Fibroblast of skin of right biceps (primary cell): ENCODE data around the gene PTPRE.

ENCODE experiments used
- DNase-seq: peaks from one replicate; pipeline ENCODE4 v3.0.0-alpha.2; 2013

PTPRE gene

DNA sequence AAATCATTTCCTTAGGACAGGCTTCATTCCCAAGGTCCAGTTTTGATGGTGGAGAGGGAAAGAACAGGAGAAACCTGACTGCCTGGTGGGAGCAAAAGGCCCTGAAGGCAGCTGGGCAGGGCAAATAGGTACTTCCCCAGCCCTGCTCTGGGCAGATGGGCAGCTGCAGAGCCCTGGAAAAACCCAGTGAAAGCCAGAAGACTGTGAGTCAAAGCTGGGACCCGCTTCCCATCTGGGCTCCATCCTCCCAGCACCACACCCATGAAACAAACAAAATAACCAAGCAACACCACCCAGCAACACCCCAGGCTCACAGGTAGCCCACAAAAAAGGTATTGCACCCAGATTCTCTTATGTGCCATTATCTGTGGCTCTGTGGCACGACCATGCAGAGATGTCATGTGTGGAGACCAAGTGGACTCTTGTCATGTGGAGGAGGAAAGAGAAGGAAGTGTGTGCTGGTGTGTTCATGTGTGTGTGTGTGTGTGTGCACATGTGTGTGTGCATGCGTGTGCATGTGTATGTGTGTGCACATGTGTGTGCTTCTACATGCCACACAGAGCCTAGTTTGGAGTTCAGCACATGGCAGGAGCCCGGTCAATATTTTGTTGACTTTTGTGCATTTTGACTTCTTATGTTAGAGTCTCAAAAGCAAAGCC, 24.0 kb upstream of the PTPRE start:
- no peak for DNase-seq

DNA sequence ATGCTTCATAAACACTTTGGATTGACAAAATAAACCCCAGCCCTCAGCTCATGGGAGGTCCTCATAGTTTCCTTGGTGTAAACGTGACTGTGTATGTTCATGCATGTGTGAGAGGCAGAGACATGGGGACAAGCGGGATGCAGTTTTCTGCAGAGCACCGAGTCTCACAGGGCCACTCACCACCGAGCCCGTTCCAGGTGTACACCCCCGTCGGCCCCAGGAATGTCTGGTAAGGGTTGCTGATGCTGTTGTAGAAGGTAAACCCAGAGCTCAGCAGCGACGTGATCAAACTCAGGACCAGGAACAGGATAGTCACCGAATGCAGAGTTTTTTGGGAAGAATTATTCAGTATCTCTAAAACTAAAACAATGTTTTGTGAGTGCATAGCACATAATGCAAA, 23.4 kb upstream of the PTPRE start:
- no peak for DNase-seq

DNA sequence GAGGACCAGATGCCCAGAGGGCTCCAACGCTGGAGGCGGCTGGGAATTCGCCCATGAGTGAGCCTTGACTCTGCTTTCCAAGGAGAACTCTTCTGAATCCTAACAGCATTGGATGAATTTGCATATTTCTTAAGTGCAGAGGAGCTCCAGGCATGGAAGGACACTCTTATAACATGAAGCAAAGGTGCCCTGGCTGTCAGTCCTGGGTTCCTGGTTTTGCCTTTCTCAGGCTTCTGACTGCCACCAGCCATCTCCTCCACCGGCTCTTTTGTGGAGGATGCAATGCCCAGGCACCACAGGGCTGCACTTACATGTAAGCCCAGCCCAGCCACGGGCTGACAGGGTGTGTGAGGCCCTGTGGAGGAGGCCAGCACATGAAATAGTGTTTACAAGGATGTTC, 22.4 kb upstream of the PTPRE start:
- no peak for DNase-seq

DNA sequence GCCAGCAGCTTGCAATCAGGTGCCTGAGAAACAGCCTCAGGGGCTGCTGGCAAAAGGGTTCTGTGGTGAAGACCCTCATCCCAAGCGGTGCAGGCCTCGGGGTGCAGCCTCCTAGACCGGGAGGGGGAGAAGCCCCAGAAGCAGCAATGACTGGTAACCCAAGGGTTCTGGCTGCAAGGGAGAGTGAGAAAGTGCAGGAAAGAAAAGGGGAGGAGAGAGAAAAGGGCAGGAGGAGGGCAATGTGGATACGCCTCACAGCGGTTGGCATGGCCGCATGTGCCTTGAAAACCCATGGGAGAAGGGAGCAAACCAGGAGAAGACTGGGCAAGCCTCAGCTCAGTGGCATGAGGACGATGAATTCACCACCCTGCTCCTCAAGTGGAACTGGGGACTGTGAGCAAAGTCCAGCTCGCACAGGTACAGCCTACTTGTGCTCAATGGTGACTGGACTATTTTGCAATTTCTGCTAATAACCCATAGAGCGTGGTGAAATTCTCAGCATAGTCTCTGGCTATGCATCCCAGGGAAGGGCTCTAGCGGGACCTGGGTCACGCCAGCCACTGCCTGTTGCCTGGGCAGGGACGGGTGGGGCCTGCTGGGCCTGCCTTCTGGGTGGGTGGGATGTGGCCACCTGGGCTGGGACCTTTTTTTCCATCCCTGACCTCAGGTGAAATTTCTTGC, 20.4 kb upstream of the PTPRE start:
- no peak for DNase-seq

DNA sequence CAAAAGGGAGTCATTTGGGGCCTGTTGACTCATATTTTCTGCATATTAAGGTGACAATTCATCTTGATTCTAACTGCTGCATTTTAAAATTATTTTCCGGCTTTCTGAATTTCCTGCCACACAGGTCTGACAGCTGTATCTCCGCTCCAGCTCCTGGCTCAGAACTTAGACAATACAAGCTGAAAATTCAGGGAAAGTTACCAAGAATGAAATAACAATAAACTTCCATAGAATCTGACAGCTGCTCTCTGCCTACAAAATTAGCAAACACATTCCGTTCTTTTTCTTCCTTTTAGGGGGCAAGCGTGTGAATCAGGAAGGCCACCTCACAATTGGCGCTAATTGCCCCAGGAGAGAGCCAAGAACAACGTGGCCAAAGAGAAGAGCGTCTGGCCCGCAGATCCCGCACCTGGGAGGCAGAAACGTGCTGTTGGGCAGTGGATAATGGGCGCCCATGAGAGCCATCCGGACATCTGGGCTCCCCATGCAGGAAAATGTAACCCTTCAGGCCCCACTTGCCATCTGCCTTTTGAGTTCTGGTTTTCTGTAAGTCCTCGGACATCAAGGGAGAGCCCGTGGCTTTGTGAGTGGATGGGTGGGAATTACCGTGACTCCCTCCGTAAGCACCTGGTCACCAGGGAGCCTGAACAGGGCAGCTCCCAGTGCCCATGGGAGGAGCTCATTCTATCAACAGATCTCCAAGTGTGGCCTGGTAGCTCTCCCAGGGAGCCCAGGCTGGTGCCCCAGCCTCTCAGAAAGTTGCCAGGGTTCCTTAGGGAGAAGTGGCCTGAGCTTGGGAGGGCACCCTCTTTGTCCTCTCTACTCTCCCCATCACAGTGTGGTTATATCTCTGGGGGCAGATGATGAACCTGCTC, 19.1 kb upstream of the PTPRE start:
- DNase-seq, result no peak

DNA sequence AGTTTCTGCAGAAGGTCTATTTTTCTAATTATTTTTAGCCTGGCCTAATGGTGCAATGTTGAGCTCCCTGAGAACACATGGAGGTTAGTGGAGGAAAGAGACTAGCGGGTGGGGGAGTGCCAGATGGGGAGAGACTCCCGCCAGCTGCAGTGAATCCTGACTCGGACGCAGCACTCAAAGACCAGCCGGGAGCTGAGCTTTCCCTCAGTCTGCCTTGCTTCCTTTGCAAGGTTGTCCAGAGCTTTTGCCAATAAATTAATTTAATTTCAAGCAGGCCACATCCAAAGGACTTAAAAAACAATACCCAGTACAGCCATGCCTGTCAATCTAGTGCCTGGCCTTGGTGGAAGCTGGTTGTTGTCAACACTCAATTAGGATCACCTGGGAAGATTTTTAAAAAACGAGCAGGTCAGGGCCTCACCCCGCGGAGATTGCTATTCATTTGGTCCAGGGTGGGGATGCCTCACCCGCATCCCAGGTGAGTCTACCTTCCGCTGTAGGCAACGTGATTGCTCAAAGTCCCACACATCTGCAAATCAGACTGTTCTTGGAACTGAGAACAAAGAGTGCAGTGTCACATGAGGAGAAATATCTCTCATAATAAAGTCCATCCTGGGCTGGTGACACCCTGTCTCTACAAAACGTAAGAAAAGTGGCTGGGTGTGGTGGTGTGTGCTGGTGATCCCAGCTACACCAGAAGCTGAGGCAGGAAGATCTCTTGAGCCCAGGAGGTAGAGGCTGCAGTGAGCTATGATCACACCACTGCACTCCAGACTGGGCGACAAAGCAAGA, 18.2 kb upstream of the PTPRE start:
- no peak for DNase-seq

DNA sequence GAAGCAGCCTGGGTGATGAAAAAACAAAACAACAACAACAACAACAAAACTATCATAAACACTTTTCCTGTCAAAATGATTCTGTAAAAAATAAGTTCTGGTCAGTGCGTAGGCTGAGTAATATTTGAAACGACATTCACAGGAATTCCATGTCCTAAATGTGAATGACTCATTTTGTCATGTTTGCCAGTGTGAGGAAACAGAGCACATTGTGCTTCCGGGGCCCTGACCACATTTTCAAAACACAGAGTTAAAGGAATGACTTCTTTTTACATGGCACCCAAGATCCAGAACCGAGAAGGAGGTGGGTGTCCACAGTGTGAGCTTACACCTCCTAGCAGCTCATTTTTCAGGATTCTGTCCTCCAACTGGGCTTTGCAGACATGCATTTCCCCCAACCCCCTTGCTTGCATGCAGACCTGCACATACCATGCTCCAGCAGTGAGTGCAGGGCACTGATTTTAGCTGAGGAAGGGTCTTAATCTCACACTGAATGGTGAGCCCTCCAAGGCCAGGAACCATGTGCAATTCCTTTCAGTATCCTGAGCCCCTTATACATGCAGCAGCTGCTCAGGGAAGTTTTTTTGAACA, 17.2 kb upstream of the PTPRE start:
- peak; percentile 3 for DNase-seq

DNA sequence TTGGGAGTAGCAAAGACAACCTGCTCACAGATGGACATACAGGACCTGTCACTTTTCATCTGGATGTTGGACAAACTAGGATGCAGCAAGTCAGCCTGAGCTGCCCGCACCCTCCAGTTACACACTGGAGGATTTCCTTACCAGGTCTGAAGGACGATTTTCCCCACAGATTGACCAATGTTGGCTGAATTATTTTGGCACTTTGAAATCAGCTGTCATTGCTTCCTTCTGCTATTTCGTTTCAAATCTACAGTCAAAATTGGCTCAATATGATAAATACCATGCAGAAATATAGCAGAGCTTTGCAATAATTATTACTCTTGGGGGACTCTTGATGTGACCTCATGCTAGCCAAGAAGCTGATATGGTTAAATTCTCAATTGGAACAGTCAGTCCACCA, 16.7 kb upstream of the PTPRE start:
- no peak for DNase-seq

DNA sequence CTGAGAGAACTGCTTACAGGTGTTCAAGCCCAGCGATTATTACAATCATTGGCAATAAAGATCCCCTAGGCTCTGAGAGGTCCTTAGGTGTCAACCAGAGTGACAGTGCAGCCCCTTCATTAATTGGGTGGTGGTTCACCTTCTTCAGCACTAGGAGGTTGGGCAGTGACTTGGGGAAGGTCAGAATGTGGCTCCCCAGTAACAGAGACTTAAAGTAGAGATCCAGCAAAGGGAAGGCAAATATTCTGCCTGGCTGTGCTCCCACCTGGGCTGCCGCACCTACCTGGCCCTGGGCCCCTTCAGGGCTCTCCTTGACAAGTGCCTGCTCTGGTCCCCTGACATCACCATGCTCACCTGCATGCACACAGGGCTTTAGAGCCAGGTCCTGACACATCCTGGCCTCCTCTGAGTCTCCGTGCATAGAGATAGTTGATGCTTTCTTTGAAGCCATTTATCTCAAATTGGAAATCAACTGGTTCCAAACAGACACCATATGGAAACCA, 16.0 kb upstream of the PTPRE start:
- DNase-seq, result no peak

DNA sequence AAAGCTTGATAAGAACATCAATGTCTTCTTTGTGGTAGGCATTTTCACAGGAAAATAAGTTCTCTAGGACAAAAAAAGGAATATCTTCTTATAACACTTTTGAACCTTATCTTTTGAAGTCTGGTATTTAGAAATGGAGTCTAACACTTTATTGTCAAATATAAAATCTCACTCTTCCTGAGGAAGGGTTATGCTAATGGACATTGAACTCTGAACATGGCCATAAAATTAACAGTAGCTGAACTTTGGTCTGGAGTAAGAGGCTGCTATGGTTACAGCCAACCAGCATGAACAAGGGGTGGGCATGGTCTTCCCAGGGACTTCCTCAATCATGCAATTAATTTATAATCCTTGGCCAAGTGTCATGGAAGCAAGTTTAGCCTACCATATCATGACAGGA, 14.2 kb upstream of the PTPRE start, which contains the start of gene CLRN3:
TSS of gene CLRN3 (minus strand) at position 199 of the 400 bp plus-strand sequence. CDS start at position 42, 157 bp downstream.
- DNase-seq, result no peak

DNA sequence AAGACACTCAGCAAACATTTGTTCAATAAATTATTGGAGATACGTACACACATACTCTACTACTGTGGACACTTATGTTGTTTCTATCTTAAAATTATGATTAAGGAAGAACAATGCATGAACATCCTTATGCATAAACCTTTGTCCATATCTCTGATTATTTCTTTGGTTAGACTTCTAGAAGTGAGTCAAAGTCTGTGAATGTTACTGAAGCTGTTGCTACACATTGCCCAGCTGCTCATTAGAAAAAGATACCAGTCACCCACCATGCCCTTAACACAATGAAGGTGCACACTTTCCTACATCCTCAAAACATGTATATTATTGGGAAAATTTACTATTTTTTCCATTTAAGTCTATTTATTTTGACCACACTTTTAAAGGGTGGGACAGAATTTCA, 12.8 kb upstream of the PTPRE start:
- DNase-seq, result no peak

DNA sequence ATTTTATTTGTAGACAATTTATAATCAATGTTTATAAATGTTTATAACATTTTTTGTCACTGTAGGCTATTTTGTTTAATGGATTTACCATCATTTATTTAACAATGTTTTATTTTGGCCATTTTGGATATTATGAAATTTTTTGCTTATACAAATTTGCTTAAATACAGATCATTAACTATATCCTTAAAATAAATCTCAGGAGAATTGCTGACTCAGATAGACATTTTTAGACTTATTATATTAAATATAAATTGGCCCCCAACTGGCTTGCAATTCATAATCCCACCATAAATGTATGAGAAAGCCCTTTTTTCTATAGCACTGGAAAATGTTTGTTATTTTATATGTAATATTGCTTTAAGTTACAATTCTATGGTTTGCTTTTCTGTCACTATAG, 10.3 kb upstream of the PTPRE start:
- no peak for DNase-seq

DNA sequence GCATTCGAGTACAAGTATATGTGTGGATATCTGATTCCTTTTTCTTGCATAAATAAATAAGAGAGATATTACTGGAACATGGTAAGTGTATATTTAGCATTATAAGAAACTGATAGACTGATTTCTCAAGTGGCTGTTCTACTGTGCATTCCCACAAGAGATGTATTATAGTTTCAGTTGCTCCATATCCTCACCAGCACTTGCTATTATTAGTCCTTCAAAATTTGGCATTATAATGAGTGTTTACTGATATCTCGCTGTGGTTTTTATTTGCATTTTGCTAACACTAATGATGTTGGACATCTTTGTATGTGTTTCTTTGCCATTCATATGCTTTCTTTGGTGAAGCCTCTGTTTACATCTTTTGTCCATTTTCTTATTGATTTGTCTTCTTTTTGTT, 9.7 kb upstream of the PTPRE start:
- DNase-seq, result no peak

DNA sequence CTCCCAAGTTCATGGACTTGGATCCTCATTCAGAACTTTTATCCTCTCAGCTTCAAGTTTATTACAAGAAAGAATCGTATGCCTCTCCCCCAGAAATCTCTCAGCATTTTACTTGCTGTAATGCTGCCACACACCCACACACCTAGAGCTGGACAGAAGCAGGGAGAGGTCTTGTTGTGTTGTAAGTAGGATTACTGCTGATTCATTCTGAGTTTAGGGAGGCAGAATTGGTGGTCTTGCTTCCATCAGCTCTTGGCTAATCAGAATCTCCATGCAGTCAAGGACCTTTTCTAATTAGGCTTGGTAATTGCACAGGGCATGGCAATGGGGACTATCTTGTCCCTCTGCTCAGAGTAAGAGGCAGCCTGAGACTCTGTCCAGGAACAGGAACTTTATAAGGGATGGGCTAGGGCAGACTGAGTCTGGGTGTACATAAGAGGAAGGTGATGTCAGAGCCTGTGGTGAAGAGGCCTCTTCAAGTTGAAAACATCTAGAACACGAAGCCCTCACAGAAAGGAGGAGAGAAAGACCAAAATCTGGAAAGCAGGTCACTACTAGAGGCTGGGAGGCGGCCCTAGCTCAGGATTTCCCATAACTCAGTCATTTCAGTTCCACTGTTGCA, 7.0 kb upstream of the PTPRE start:
- DNase-seq, result no peak

DNA sequence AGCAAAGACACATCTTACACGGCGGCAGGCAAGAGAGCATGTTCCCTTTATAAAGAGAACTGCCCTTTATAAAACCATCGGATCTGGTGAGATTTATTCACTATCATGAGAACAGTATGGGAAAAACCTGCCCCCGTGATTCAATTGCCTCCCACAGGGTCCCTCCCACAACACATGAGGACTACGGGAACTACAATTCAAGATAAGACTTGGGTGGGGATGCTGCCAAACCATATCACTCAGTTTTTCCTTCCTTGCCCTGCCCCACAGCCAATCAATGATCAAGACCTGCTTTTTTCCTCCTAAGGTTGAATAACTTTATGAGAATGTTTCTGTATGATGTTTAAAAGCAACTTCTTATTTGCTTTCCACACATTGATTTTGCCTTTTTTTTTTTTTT, 3.1 kb upstream of the PTPRE start:
- no peak for DNase-seq

DNA sequence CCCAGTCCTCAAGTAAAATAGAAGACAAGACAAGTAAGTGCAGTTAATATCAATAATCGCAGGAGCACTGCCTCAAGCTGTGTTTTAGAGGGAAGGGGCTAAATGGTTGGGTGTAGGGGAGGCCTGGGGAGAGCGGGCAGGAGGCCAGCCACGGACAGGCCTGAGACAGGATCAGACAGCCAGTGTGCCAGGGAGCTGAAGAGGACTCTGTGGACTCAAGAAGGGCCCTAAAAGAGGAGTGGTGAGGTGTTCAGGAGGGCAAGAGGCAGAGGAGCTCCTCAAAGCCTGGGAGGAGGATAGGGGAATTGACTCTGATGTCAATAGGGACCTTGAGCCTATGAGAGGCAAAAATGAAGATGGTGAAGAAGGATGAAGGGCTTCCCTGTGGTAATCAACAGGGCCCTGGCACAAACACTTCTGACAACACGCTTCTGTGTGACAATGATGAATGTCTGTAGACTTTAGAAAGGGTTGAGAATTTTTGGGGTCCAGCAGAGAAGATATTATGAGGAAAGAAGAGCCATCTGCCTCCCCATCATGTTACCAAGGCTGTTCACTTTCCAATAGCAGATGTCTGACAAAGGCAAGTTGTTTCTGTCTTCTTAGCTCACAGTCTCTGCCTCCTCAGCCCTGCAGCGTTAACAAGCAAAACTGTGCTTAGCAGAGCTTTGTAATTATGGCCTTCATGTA, 2.4 kb upstream of the PTPRE start:
- DNase-seq, result no peak

DNA sequence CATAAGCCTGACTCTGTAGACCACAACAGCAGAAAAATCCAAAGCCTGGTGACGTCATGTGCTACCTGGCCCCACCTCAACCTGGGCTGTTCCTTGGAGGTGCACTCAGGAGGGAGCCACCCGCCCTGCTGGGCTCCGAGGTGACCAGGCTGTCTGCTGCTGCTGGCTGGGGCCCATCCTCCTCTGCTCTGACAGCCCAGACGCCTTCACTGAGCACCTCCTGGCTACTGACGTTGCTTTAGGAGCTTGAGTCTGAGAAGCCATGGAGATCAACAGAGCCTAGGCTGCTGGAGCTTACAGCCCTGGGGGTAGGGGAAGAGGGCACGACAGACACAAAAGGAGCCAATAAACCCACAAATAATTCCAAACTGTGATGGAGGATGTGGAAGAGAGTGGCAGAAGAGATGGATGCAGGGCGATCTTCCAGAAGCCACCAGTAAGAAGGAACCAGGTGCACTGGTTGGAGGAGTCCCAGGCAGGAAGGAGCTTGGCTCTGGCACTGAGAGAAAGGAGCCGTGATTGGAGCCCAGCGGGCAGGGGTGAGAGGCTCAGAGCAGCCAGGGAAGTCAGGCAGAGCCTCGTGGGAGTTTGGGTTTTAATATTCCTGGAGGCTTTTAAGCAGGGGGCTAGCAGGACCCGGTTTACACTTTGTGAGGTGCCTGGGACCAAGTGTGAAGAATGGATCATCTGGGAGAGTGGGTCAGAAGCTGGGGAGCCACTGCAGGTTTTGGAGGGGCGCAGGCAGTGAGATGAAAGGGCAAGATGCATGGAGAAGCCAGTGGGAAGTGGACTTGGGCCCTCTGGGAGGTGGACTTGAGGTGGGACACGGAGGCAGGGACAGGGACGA, 1.7 kb upstream of the PTPRE start:
- DNase-seq, result no peak

DNA sequence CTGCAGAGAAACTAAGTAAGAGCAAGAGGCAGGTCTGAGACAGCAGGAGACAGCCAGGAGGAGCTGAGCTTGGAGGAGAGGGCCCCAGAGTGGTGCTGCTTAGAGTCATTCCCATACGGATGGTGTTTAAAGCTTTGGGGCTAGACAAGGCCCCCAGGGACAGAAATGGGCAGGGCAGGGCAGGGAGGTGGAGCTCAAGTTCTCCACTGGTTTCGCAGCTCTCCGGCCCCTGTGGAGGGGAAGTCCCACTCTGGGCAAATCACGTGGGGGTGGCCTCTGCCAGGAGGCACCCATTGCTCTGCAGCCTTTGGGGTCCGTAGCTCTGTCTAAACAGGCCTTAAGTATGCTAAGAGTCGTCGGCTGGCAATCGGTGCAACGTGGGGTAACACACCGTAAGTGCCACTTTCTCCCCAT, 1.0 kb upstream of the PTPRE start:
- DNase-seq, result no peak

DNA sequence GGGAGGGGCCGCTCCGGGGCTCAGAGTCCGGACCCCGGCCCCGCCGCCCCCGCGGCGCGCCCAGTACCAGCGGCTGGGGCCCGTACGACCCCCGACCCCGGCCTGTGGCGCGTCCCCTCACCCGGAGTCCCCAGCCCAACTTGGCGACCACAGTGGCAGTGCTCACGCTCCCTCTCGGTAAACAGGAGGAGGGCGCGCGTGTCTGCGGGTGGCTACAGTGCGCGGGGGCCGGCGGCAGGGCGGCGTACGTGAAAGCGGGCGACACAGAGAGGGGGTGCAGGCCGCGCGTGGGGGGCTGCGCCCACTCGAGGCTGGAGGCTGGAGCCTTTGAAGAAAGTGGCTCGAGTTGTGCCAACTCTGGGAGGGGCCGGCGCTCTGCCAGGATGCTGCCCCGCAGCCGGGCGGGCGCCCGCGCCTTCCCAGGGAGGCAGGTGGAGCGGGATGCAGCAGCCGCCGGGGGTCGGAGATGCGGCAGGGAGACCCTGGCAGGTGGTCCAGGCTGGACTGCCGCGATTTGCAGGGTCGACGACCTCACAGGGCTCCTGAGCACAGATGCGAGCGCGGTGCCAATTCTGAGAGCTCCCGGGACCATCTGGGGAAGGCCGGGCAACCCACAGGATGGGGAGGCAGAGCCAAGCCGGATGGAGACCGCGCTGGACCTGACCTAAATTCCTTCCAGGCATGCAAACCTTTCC, 655 bp downstream of the PTPRE start:
- no peak for DNase-seq
